Measurements from ENCODE around the gene MYCT1. TPM values are rescaled to one million over a fixed set of nuclear protein-coding genes. Genes with fewer than 3 reads are reported as not detected.

MYCT1 gene
- total RNA-seq, 1 experiment from 2014 or later = not detected

GRCh38 chr6:152750694-152751093 is 53.0 kb downstream of the MYCT1 start, which contains the start of gene VIP:
VIP (plus strand) TSS chr6:152750797; CDS start chr6:152752178, 1,381 bp downstream.
- H3K27ac ChIP-seq (ENCODE audit: low read depth, low read length) = no peak within 1 kb of the TSS
- no peaks in the 10 kb centered on the region for H3K79me2 ChIP-seq (ENCODE audit: insufficient read depth, low read length)
- DNase-seq (ENCODE audit: low read depth, low spot score) (no peak), ATAC-seq (0 out of 2 replicates have a peak, but pooled peaks have one; percentile 46)
- H3K9me3 ChIP-seq (ENCODE audit: control insufficient read depth in 1 of 2, insufficient read depth in 1 of 2, low read depth in 1 of 2, low read length in 2 of 2) = no peaks in the 10 kb centered on the region
- no peak within 1 kb of the TSS for H3K4me3 ChIP-seq (replicated peaks in 1 of 2; ENCODE audit: low read depth in 1 of 2, low read length in 2 of 2)
- ChIA-PET POLR2A (no interaction called here), RAD21 (ENCODE audit: low non-redundant PET in 1 of 2, low total read pairs in 2 of 2, uncharacterized antibody in 2 of 2, unreplicated experiment in 2 of 2) (no interaction called here), CTCF (interaction anchor here (4.7 kb wide), 1 partner anchor 197 kb away, joined by 103 read pairs; no protein-coding TSS in a partner anchor)
- no peaks in the 10 kb centered on the region; a peak in 1 of 4 replicates for H3K4me1 ChIP-seq (ENCODE audit: control insufficient read depth in 1 of 2, insufficient read depth in 2 of 2, low read length in 2 of 2)
- peaks cover 41% of the 10 kb centered on the region for H3K27me3 ChIP-seq (ENCODE audit: insufficient read depth, low read length)
- H3K9ac ChIP-seq (ENCODE audit: low read length) = no peak within 1 kb of the TSS
- H3K9me2 ChIP-seq (ENCODE audit: insufficient read depth) = no peaks in the 10 kb centered on the region
- H3K36me3 ChIP-seq (ENCODE audit: control insufficient read depth in 1 of 2, insufficient read depth in 2 of 2, low read length in 2 of 2) = no peaks in the 10 kb centered on the region
- intact Hi-C loops (cut with micrococcal nuclease) = loop anchor here (5.0 kb wide), 1 partner anchor 112 kb away; no protein-coding TSS in a partner anchor
- TF ChIP-seq FOSL1 (IDR thresholded peaks at IDR 0.05; ENCODE audit: low read depth) = no peak
- TF ChIP-seq TCF7L2 (IDR thresholded peaks at IDR 0.05; ENCODE audit: borderline replicate concordance, extremely low read depth, insufficient read depth, insufficient read length) = no peak
- TF ChIP-seq ZNF274 (IDR thresholded peaks at IDR 0.05; ENCODE audit: low read depth, low read length) = no peak
- peak; percentile 73 for TF ChIP-seq REST (IDR thresholded peaks at IDR 0.05; ENCODE audit: low read depth)
- no peak for TF ChIP-seq POLR2A (IDR thresholded peaks at IDR 0.05; ENCODE audit: borderline replicate concordance, extremely low read depth, insufficient read depth, insufficient read length)
- no peak for TF ChIP-seq RAD21 (IDR thresholded peaks at IDR 0.05; ENCODE audit: low read depth)
- no peak within 1 kb of the TSS for H3K4me2 ChIP-seq (ENCODE audit: low read length)
- BruUV-seq (replicated peaks) = no TSS peak
- no peak within 1 kb of the TSS for H2AFZ ChIP-seq (ENCODE audit: low read depth, low read length, poor library complexity, severe bottlenecking)
- H4K20me1 ChIP-seq (ENCODE audit: insufficient read depth) = no peaks in the 10 kb centered on the region

Measured in HCT116 (cell line).